ENCODE results near the gene ARID1B.

DNA sequence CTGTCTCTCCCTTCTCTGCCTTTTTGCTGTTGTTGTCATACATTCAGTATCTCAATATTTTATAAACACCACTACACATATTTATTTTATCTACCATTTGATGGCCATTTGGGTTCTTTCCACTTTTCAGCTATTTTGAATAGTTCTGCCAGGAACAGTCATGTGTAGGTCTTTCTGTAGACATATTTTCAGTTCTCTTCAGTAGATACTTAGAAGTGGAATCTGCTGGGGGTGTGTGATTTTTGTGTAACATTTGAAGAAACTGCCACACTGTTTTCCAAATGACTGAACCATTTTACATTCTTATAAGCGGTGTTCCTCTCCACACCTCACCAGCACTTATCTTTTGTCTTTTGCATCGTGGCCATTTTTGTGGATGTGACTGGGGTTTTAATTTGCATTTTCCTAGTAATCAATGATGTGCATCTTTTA, 197.7 kb downstream of the ARID1B start:
- TF ChIP-seq POLR2A (IDR thresholded peaks at IDR 0.05; ENCODE audit: low read depth, low read length) (no peak), MAFK (IDR thresholded peaks at IDR 0.05; ENCODE audit: low read depth, low read length) (no peak), RFX5 (IDR thresholded peaks at IDR 0.05; ENCODE audit: low read depth, low read length) (no peak), RCOR1 (IDR thresholded peaks at IDR 0.05; ENCODE audit: insufficient replicate concordance, low read length) (no peak), RAD21 (IDR thresholded peaks at IDR 0.05; ENCODE audit: low read length) (no peak), SMC3 (IDR thresholded peaks at IDR 0.05; ENCODE audit: low read depth, low read length) (no peak), CHD1 (IDR thresholded peaks at IDR 0.05; ENCODE audit: low read depth, low read length) (no peak), BHLHE40 (IDR thresholded peaks at IDR 0.05; ENCODE audit: low read depth, low read length) (no peak)
- TF ChIP-seq, protein P1, sequence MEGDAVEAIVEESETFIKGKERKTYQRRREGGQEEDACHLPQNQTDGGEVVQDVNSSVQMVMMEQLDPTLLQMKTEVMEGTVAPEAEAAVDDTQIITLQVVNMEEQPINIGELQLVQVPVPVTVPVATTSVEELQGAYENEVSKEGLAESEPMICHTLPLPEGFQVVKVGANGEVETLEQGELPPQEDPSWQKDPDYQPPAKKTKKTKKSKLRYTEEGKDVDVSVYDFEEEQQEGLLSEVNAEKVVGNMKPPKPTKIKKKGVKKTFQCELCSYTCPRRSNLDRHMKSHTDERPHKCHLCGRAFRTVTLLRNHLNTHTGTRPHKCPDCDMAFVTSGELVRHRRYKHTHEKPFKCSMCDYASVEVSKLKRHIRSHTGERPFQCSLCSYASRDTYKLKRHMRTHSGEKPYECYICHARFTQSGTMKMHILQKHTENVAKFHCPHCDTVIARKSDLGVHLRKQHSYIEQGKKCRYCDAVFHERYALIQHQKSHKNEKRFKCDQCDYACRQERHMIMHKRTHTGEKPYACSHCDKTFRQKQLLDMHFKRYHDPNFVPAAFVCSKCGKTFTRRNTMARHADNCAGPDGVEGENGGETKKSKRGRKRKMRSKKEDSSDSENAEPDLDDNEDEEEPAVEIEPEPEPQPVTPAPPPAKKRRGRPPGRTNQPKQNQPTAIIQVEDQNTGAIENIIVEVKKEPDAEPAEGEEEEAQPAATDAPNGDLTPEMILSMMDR (conservative IDR thresholded peaks at IDR 0.05; ENCODE audit: low read depth, low read length), result no peak
- TF ChIP-seq, protein P2, sequence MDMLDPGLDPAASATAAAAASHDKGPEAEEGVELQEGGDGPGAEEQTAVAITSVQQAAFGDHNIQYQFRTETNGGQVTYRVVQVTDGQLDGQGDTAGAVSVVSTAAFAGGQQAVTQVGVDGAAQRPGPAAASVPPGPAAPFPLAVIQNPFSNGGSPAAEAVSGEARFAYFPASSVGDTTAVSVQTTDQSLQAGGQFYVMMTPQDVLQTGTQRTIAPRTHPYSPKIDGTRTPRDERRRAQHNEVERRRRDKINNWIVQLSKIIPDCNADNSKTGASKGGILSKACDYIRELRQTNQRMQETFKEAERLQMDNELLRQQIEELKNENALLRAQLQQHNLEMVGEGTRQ (IDR thresholded peaks at IDR 0.05; ENCODE audit: low read depth, low read length), result no peak

Data from IMR-90 (cell line).